NCI-H187 treated with DMSO at 0.1 percent for 48 hours (cell line): ENCODE results near the gene ACBD5.
"Not testable (repeated sequence)": the region's sequence is repeated elsewhere in the genome, so short reads cannot be mapped to it uniquely, and the experiment has no call there.

ENCODE experiments used
- DNase-seq: peaks from one replicate; lab custom pipeline; 2025; lab: John Stamatoyannopoulos, UW

The ACBD5 gene, protein sequence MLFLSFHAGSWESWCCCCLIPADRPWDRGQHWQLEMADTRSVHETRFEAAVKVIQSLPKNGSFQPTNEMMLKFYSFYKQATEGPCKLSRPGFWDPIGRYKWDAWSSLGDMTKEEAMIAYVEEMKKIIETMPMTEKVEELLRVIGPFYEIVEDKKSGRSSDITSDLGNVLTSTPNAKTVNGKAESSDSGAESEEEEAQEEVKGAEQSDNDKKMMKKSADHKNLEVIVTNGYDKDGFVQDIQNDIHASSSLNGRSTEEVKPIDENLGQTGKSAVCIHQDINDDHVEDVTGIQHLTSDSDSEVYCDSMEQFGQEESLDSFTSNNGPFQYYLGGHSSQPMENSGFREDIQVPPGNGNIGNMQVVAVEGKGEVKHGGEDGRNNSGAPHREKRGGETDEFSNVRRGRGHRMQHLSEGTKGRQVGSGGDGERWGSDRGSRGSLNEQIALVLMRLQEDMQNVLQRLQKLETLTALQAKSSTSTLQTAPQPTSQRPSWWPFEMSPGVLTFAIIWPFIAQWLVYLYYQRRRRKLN

DNA sequence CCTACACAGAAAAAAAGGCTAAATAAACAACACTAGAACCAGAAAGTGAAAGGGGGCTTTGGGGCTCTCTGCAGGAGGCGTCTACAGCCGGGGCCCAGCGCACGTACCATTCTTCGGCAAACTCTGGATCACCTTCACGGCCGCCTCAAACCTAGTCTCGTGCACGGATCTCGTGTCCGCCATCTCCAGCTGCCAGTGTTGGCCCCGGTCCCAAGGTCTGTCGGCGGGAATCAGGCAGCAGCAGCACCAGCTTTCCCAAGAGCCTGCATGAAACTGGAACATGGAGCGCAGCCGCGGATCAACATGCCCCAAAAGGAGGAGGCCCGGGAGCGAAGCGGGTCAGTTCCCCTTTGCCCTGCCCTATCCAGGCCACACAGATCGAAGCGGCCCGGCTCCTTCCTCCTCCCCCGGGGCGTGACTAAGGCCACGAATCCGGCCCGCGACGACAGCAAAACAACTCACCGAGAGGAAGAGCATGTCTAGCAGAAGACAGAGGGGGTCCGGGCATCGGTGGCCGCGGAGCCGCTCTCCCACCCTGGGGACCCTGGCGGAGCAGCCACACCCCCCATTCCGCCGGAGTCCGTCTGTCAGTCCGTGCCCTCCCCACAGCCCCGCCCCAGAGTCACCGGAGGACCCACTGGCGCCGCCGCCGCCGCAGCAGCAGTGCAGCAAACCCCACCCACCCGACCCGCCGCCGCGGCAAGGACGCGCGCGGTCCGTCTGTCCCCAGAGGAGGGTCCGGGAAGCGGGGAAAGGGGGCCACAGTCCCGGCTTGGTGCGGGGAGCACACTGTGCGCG lies at the start of gene ACBD5:
TSS of gene ACBD5 (minus strand) at position 586 of the 798 bp plus-strand sequence. CDS start at position 477, 109 bp downstream.
- no peak for DNase-seq

- no peak for DNase-seq
Observed at GRCh38 chr10:27285093-27285492, 44.5 kb upstream of the ACBD5 start.

GRCh38 chr10:27276581-27276980 lies 36.0 kb upstream of the ACBD5 start:
- DNase-seq, result no peak

GRCh38 chr10:27266025-27266424 lies 25.4 kb upstream of the ACBD5 start:
- DNase-seq, result not testable (repeated sequence)

DNA sequence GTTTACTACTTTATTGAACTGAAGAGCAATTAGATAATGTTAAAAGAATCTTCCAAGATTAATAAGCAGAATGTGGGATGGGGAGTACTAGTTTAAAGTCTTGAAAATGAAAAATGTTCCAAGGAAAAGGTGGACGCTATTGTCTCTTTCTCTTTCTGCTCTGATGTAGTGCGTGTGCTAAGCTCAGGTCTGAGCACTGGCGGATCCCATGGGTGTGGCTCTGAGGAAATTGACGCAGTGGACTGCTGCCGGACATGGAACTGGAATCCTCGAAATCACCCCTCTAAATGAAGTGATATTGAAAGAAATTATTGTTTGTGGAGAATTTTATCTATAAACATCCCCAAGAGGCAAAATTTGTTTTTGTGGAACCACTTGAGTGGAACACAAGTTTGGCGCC lies 22.2 kb upstream of the ACBD5 start:
- not testable (repeated sequence) for DNase-seq

DNA sequence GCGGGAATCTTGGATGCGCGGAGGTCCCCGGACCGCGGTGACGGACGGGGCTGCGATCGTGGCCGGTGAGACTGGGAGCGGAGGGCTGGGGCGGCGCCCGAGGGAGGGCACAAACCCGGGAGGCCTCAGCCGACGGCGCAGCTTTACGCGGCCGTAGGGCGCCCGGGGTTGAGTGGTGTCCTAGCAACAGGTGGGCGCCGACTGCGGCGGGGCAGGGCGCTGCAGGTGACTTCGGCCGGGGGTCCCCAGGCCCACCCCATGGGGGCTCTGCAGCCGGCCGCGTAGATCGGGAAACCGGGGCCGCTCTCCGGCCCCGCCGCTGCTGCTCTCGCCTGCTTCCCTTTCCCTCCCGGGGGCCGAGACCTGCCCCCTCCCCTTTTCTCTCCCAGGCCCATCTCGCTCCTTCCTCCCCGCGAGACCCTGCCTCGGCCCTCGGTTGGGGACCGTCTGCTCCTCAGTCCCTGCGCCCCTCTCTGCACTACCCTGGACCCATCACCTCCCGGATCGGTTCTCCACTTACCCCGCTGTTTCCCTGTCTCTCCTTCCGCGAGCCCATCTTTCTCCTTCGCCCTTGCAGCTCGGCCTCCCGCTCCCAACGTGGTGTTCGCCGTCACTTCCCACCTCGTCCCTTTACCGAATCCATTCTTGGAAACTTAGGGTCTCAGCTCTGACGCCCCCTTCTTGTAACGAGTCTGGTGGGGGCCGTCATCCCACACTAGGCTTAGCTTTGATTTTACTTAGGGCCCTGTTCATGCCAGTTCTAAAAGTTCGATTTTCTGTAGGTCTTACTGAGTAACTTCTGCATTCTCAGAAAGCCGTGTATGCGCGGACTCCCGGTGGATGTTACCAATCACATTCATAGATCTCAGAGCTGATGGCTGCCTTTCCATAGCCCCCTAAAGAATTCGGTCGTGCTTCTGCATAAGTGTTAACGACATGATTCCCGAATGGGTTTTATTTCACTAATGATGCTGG lies 18.5 kb upstream of the ACBD5 start:
- DNase-seq, result no peak

- DNase-seq, result no peak
Observed at GRCh38 chr10:27258492-27258837, 17.9 kb upstream of the ACBD5 start.

DNA sequence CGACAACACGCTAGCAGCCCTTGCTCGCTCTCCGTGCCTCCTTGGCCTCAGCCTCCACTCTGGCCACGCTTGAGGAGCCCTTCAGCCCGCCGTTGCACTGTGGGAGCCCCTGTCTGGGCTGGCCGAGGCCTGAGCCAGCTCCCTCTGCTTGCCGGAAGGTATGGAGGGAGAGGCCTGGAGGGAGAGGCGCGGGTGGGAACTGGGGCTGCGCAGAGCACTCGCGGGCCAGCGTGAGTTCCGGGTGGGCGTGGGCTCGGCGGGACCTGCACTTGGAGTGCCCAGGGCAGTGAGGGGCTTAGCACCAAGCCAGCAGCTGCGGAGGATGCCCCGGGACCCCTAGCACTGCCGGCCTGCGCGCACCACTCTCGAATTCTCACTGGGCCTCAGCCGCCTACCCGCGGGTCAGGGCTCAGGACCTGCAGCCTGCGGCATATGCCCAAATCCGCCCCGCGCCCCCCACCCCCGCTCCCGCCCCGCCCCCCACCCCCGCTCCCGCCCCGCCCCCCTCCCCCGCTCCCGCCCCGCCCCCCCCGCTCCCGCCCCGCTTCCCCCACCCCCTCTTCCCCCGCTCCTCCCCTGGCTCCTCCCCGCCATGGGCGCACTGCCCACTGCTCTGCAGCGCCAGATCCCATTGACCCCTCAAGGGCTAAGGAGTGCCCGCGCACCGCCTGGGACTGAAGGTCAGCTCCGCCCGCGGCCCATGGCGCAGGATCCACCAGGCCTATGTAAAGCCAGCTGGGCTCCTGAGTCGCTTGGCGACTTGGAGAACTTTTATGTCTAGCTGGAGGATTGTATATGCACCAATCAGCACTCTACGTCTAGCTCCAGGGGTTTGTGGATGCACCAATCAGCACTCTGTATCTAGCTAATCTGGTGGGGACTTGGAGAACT lies 15.9 kb upstream of the ACBD5 start:
- DNase-seq, result no peak

GRCh38 chr10:27253576-27253975 lies 13.0 kb upstream of the ACBD5 start:
- no peak for DNase-seq

DNA sequence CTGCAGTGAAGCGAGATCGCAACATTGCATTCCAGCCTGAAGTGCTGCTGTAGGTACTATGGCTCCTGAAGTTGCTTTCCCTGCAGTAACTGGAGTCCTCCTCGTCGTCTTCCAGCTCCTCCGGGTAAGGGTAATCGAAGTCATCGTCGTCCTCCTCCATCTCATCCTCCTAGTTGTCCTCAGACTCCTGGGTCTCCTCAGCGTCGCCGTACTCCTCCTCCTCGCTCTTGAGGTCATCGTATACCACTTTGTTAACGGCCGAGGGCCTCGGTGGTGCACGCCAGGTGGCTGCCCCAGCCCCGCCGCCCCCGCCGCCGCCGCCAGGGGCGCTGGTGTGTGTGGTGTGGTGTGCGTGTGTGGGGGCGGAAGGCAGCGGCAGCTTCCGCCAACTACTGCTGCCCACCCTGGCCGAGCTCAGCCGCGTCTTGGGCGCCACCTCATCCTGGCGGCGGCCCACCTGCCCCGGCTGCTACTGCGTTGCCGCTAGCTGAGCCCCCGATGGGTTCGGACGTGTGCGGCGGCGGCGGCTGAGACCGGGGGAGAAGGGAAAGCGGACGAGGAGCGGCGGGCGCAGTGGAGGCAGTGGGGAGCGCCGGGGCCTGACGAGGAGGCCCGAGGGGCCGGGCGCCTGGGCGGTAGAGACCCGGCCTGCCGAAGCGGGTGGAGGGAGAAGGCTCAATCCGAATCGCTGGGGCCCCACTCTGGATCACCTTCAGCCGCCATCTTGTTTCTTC lies 11.8 kb upstream of the ACBD5 start:
- no peak for DNase-seq

GRCh38 chr10:27251554-27251953 lies 11.0 kb upstream of the ACBD5 start:
- DNase-seq, result no peak

- no peak for DNase-seq
Observed at GRCh38 chr10:27248215-27248614, 7.6 kb upstream of the ACBD5 start.

- no peak for DNase-seq
Observed at GRCh38 chr10:27247441-27247840, 6.8 kb upstream of the ACBD5 start.

DNA sequence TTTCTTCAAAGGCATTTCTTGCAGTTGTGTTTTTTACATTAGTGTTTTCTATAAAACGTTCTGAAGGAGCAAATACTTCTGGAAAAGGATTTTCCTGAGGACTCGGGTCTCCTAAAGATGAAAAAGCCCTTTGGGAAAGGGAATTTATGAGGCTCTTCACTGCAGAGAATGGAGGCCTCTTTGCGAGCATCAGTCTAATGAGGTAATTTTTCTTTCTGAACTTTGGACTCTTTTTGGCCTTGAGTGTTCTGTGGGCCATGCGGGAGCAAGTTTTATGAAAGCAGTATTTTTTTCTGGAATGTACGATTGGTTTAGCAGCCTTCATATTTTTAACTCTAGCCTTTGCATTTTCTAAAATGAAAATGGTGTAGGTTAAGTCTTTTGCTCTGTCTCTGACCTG lies 6.4 kb upstream of the ACBD5 start:
- no peak for DNase-seq

GRCh38 chr10:27245836-27246235 lies 5.2 kb upstream of the ACBD5 start:
- no peak for DNase-seq

GRCh38 chr10:27244976-27245375 lies 4.4 kb upstream of the ACBD5 start:
- no peak for DNase-seq

DNA sequence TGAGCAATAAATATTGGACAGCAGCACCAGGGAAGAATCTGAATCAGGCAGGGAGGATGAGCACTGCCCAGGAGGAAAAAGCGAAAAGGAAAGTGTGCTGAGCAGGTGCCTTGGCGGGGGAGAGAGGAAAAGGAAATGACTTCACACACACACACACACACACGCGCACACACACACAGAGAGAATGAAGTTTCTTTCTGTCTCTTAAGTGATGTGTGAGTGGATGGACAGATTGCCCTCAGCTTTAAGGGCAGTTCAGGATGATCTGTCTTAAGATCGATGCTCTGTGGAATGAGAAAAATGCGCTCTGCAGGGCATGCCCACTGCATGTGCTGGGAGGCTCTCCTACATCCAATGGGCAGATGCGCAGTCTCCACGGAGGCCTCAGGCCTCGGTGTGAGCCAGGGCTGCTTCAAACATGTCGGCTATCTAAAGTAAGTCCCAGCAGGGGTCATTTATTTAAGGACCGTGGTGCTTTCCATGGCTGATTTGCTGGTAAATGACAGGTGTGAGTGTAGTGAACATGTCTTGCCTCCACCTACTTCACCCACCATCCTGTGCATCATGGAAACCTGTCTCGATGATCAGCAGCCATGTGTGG lies 2.5 kb upstream of the ACBD5 start:
- no peak for DNase-seq

GRCh38 chr10:27242473-27242950 lies 1.9 kb upstream of the ACBD5 start:
- DNase-seq, result no peak

GRCh38 chr10:27241652-27242472 lies 1.3 kb upstream of the ACBD5 start:
- DNase-seq, result peak; percentile 45
